ENCODE measurements around the gene CFAP20DC. TPM values are rescaled to one million over a fixed set of nuclear protein-coding genes. Genes with fewer than 3 reads are reported as not detected.

CFAP20DC gene
- total and polyA plus RNA-seq, 2 of the 13 experiments (the other 11 are each of a cell fraction or from before 2014, with no cell fraction given) = not detected

- TF ChIP-seq ZKSCAN8 (CRISPR knock-in tag; IDR thresholded peaks at IDR 0.05; ENCODE audit: borderline replicate concordance) (no peak), POGZ (CRISPR knock-in tag; IDR thresholded peaks at IDR 0.05) (no peak)
- FAIRE-seq = no peak
- no peak for ATAC-seq
- intact Hi-C loops (cut with micrococcal nuclease; ENCODE audit: unreplicated experiment) (no loop called here), in situ Hi-C loops (cut with HindIII; ENCODE audit: extremely low pct_ligation_motif_present, low pct_unique_long_range_greater_than_20kb) (no loop called here)
- DNase-seq (ENCODE audit: low spot score) = no peak
- H3K4me3 ChIP-seq (replicated peaks in 1 of 3; ENCODE audit: insufficient read depth in 1 of 3, low read depth in 2 of 3, low read length in 3 of 3) = no peak overlapping the region
- 2% methylated on average over 7 of the region's 7 CpGs for WGBS (ENCODE audit: low lambda C conversion rate)
- no peaks in the 10 kb centered on the region for H3K79me2 ChIP-seq (ENCODE audit: insufficient read depth, low read length)
- no peaks in the 10 kb centered on the region for H3K36me3 ChIP-seq (replicated peaks in 1 of 2; ENCODE audit: control insufficient read depth in 1 of 2, insufficient read depth in 2 of 2, low read length in 2 of 2)
- no TSS peak for BruUV-seq (replicated peaks)
- POLR2A ChIA-PET = no interaction called here
- no peak overlapping the region for H2AFZ ChIP-seq (ENCODE audit: low read length)
- no peaks in the 10 kb centered on the region for H3K4me1 ChIP-seq (ENCODE audit: insufficient read depth, low read length)
- no peak overlapping the region for H3K4me2 ChIP-seq (ENCODE audit: low read depth, low read length)
- H3K27ac ChIP-seq (ENCODE audit: extremely low read length, insufficient read depth, low read length) = no peak overlapping the region
- peaks cover 42% of the 10 kb centered on the region for H3K9me3 ChIP-seq (ENCODE audit: low read length)
- H4K20me1 ChIP-seq (ENCODE audit: insufficient read depth, low read length) = no peaks in the 10 kb centered on the region
- H3K27me3 ChIP-seq (ENCODE audit: control insufficient read depth in 1 of 2, insufficient read depth in 2 of 2, low read length in 2 of 2) = no peaks in the 10 kb centered on the region
- CTCF ChIA-PET (ENCODE audit: low intra/inter-chr PET ratio, low total read pairs) = no interaction called here
- H3K9ac ChIP-seq (ENCODE audit: insufficient read depth, low read depth, low read length) = no peak overlapping the region
Observed at GRCh38 chr3:58693940-58694850, 355.6 kb downstream of the CFAP20DC start.

GRCh38 chr3:58692484-58692883 is 357.3 kb downstream of the CFAP20DC start:
- H3K79me2 ChIP-seq (ENCODE audit: insufficient read depth, low read length) = no peaks in the 10 kb centered on the region
- in situ Hi-C loops (cut with HindIII; ENCODE audit: extremely low pct_ligation_motif_present, low pct_unique_long_range_greater_than_20kb) (no loop called here), intact Hi-C loops (cut with micrococcal nuclease; ENCODE audit: unreplicated experiment) (no loop called here)
- WGBS (ENCODE audit: low lambda C conversion rate) = 5% methylated on average over 1 of the region's 1 CpG
- H3K9ac ChIP-seq (ENCODE audit: insufficient read depth, low read depth, low read length) = no peak overlapping the region
- H3K27me3 ChIP-seq (ENCODE audit: control insufficient read depth in 1 of 2, insufficient read depth in 2 of 2, low read length in 2 of 2) = no peaks in the 10 kb centered on the region
- no peaks in the 10 kb centered on the region for H3K36me3 ChIP-seq (replicated peaks in 1 of 2; ENCODE audit: control insufficient read depth in 1 of 2, insufficient read depth in 2 of 2, low read length in 2 of 2)
- no TSS peak for BruUV-seq (replicated peaks)
- H3K4me3 ChIP-seq (replicated peaks in 1 of 3; ENCODE audit: insufficient read depth in 1 of 3, low read depth in 2 of 3, low read length in 3 of 3) = no peak overlapping the region
- ATAC-seq (no peak), DNase-seq (ENCODE audit: low spot score) (no peak), FAIRE-seq (no peak)
- no peaks in the 10 kb centered on the region for H4K20me1 ChIP-seq (ENCODE audit: insufficient read depth, low read length)
- peaks cover 48% of the 10 kb centered on the region for H3K9me3 ChIP-seq (ENCODE audit: low read length)
- no peak overlapping the region for H3K4me2 ChIP-seq (ENCODE audit: low read depth, low read length)
- no peak overlapping the region for H3K27ac ChIP-seq (ENCODE audit: extremely low read length, insufficient read depth, low read length)
- no peaks in the 10 kb centered on the region for H3K4me1 ChIP-seq (ENCODE audit: insufficient read depth, low read length)
- CTCF ChIA-PET (ENCODE audit: low intra/inter-chr PET ratio, low total read pairs) = no interaction called here
- POLR2A ChIA-PET = no interaction called here
- no peak overlapping the region for H2AFZ ChIP-seq (ENCODE audit: low read length)
- TF ChIP-seq MAFK (conservative IDR thresholded peaks at IDR 0.05 in 1 of 2, IDR thresholded peaks at IDR 0.05 in 1 of 2; ENCODE audit: low read length in 2 of 2) (peak; percentile 54 to 86), REXO4 (CRISPR knock-in tag; IDR thresholded peaks at IDR 0.05; ENCODE audit: borderline replicate concordance) (no peak), MAFF (IDR thresholded peaks at IDR 0.05; ENCODE audit: low read depth, low read length) (peak; percentile 69; the same call in 1 of the 2 replicates), SMAD1 (CRISPR knock-in tag; IDR thresholded peaks at IDR 0.05; ENCODE audit: borderline replicate concordance, low read depth) (no peak)

All from HepG2 (cell line).